ENCODE results near the gene AP2B1.

AP2B1 gene

DNA sequence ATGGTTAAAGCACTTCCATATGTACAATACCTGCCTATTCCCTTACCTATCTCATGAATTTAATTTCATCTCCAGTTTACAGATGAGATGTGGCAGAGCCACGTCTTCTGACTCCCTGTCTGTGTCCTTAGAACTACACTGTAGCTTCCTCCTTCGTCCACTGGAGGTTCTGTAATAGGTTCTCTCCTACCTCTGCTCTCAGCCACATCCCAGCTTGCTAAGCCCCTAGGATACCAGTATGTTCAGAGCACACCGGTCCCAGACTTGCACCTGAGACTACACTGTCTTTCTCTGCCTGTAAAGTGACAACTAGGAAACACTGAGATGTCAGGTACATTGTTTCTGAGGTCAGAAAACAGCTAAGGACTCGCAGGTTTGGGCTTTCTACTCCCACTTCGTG is 140.5 kb downstream of the AP2B1 start:
- DNase-seq (ENCODE audit: low read depth in 1 of 2, low spot score in 1 of 2), result no peak

DNA sequence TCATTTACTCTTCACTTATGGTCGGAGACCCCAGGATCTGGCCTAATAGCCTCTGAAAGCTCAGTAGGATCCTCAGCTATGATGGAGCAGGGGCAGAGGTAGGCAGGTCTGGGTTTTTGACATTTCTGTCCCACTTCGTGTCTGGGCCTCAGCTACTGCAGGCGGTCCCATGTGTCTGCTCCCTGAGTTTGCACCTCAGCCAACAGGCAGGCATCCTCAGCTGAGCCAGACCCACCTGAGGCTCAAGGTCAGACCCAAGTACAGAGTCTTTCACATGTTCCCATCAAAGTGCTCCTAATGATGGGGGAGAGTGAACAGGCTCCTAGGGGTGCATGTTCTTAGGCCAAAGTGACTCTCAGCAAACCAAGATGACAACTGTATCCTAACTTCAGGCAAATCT is 141.4 kb downstream of the AP2B1 start:
- DNase-seq (ENCODE audit: low read depth in 1 of 2, low spot score in 1 of 2), result no peak

DNA sequence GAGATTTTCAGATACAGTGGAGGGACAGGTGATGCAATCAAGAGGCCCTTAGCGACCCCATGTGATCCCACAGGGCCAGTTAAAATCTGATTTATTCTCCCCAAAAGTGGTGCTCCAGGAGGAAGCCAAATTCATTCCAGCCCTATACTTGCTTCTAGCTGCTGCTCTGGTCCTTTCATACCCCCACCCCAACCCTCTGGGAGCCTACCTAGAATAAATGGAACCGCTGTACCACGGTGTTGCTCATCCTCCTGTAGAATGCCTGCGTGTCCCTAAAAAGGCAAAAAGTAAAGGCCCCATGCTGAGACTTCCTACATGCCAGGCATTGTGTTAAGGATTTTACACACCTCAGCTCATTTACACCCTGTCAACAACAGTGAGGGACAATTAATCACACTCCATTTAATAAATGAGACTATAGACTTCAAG is 142.3 kb downstream of the AP2B1 start:
- no peak for DNase-seq (ENCODE audit: low read depth in 1 of 2, low spot score in 1 of 2)

DNA sequence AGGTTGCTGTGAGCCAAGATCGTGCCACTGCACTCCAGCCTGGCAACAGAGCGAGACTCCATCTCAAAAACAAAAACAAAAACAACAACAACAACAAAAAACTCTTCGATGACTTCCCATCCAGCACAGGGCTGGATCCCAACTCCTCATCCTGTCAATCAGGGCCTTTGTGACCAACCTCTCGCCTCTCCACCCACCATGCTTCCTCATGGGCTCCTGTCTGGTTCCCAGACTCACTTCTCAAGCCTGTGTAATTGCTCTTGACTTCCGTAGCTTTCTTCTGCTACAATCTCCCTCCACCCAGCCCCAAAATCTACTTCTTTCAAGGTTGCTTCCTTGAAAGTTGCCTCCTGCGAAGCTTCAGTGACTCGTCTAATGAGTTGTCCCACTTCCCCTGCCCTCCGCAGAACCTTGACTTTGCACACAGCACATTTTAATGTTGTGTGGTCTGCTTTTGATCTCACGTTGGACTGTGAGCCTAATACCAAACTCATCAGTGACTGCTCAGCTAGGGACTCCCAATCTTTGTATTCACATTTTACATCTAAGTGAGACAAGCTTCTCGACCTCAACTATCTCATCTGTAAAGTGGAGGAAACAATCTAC is 143.4 kb downstream of the AP2B1 start:
- DNase-seq (ENCODE audit: low read depth in 1 of 2, low spot score in 1 of 2), result no peak

DNA sequence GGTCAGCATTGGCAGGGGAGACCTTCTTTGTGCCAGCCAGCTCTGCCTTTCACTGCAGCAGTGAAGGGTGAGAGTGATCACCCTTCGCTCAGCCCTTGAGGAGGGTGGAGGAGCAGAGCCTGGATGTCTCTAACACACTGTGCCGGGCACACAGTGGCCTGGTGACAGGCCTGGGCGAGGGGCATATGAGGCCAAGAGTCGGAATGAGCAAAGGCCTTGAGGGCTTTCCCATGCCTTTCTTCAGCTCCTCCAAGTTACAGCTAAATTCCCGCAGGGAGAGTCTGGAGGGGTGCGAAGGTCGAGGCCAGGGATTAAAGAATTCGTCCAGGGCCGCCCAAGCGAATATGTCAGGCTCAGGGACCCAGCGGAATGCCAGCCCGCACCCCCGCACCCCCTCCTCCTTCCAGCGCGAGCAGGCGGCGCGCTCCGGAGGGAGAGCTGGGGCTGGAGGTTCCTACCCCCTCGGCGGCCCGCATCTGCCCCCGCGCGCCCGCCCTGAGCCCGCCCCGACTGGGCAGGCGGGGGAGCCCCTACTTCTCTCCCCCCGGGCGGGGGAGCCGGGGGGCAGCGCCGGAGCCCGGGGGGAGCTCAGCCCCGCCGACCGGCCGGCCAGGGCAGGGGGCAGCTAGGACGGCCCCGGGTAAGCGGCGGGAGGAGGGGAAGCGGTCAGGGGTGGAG is 144.3 kb downstream of the AP2B1 start, which contains the start of gene RASL10B:
Gene RASL10B (plus strand): TSS at position 401 of the 678 bp plus-strand sequence. CDS start 3,546 bp downstream, outside the sequence.
- DNase-seq (ENCODE audit: low read depth in 1 of 2, low spot score in 1 of 2), result peak in 1 of 2 donors; percentile 19

DNA sequence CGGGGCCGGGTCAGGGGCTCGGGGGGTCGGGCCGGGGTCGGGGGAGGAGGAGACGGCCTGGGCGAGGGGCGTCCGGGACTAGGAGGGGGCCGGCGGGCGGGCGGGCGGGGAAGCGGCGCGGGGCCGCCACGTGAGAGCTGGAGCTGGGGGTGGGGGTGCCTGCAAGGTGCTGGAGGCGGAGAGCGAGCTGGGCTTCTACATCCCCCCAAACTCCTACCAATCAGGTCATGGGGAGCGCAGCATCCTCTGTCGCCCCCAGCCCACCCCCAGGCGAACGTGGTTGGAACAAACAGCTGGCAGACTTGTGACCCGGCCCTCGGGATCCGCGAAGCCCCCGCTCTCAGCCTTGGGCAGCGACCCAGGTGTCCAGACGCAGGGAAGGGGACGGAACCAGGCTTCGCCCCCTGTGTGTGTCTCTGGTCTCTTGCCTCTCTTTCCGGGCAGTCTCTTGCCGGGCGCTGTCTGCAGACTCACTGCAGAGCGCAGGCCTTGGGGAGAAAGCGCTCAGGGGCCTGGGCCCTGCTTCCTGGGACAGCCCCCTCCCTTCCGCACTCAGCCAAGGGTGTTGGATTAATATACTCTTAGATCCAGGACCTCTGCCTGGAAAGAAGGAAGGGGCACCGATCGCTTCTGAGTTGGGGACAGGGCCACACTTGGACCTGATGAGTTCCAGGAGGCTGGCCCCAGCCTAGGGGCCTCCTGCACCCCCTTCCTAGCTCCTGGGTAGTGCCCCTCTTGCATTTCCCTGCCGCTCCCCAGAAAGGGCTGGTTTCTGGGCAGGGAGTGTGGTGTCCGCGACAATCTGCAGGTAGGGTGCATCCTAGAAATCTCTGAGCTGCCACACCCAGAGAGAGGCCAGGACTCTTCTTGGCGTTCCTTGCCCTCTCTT is 145.0 kb downstream of the AP2B1 start:
- no peak for DNase-seq (ENCODE audit: low read depth in 1 of 2, low spot score in 1 of 2)

DNA sequence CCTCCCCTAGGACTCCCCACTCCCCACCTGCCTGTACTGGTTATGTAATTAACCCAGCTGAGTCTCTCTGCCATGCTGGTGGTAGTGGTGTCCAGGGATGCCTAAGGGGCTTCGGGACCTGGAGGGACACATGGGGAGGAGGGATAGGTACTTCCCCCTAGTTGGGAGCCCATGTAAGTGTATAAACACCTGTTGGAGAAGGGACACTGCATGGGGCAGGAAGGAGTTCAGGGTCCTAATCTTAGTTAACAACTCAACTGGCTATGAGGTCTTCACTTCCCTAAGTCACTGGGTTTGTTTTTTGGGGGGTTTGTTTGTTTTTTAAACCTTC is 145.6 kb downstream of the AP2B1 start:
- no peak for DNase-seq (ENCODE audit: low read depth in 1 of 2, low spot score in 1 of 2)

DNA sequence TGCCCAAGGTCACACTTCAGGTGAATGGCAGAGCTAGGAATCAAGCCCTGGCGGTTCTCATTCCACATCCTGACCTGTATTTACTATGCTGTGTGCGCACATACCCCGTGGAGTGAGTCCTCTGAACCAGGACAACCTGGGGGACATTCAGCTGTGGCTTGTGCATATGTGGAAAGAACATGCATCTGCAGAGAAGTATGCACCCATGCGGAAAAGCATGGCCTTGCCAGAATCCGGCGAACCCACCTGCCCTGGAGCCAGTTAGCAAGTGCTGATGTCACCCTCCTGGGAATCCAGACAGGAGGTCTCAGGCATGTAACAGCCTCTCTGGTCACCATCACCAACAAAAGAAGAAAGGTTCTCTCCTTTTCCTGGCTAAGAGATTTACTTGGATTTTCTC is 146.2 kb downstream of the AP2B1 start:
- no peak for DNase-seq (ENCODE audit: low read depth in 1 of 2, low spot score in 1 of 2)

DNA sequence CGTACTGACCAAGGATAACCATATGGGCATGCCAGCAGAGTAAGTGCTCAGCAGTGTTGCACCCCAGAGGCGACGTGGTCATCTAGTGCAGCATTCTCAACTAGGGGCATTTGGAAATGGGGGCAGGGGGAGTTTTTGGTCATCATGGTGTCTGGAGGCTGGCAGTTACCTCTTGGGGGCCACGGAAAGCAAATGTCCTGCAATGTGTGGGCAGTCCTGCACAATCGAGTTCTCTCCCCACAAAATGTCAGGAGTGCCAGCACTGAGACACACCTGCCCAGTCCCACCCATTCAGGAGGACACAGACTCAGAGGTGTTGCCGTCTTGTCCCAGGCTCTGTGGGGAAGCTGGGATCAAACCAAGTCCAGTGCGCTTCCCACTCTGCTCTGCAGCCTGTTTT is 147.3 kb downstream of the AP2B1 start:
- no peak for DNase-seq (ENCODE audit: low read depth in 1 of 2, low spot score in 1 of 2)

DNA sequence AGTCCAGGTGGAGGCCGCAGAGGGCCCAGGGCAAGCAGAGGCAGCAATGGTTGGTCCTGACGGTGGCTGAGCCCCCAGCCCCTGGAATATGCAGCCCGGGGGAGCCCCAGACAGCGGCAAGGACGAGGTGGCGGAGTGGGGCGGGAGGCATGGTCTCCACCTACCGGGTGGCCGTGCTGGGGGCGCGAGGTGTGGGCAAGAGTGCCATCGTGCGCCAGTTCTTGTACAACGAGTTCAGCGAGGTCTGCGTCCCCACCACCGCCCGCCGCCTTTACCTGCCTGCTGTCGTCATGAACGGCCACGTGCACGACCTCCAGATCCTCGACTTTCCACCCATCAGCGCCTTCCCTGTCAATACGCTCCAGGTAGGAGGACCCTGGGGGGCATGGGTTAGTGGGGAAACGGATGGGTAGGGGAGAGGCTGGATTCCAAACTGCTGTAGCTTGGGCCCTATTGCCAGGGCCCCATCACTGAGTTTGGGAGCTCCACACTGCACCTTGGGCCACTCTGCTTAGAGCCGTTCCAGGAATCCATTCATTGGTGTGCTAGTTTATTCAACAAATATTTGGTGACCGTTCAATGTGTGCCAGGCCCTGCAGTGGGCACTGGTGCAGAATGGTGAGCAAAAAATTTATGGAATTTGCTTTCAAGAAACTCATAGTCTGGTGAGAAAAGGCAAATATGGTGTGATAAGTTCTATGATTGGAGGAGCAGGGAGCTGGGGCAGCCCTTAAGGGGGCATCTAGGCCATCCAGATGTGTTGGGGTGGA is 148.1 kb downstream of the AP2B1 start:
- no peak for DNase-seq (ENCODE audit: low read depth in 1 of 2, low spot score in 1 of 2)

DNA sequence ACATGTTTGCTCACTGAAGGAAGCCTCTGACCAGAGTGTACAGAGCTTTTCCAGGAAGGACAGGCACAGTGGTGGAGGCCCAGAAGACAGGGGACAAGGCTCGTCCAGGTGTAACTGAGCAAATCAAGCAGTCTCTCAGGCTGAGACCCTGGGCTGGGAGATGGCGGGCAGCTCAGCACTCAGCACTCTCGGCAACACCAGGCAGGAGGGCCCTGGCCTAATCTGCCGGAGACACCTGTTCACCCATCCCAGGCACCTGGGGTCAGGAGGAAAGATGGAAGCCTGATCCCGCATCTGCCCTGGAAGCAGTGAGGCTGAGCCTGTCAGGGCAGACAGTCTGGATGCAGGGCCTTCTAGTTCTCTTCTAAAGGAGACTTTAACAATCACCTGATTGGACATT is 149.1 kb downstream of the AP2B1 start:
- no peak for DNase-seq (ENCODE audit: low read depth in 1 of 2, low spot score in 1 of 2)

DNA sequence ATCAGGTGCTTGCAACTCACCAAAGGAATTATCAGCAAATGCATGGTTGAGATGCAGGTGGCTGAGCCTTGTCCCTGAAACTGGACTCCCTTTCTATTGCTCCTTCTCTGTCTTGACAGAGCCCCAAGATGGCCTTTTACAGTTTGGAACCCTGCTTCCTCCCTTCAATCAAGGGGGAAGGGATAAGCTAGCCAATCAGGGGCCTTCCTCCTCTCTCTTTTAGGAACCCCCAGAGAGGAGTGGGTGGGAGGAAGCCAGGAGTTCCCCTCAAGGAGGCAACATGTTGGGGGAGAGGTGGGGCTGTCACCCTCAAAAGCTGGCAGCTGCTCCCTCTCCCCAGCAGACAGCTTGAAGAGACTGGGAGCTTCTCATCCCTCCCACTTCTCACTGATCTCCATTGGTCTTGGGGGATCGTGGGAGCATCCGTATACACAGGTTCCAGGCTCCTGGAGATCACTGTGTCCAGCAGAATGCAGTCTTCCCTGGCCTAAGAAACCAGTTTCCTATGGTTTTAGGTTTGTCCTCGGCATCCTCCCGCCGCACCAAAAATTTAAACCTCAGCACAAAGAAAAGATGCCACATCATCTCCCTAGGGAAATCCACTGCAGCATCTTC is 151.5 kb downstream of the AP2B1 start:
- no peak for DNase-seq (ENCODE audit: low read depth in 1 of 2, low spot score in 1 of 2)

DNA sequence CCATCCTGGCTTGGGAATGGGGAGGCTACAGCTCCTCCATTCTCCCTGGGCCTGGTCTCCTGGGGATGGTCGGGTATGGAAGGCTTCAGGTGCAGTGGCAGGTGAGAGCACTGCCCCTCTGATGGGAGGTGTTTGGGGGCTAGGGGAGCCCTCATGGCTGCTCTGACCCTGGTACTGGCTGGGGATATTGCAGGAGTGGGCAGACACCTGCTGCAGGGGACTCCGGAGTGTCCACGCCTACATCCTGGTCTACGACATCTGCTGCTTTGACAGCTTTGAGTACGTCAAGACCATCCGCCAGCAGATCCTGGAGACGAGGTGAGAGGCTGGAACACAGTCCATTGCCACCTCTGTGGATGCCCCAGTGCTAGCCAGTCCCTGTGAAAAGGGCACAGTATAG is 153.1 kb downstream of the AP2B1 start:
- no peak for DNase-seq (ENCODE audit: low read depth in 1 of 2, low spot score in 1 of 2)

DNA sequence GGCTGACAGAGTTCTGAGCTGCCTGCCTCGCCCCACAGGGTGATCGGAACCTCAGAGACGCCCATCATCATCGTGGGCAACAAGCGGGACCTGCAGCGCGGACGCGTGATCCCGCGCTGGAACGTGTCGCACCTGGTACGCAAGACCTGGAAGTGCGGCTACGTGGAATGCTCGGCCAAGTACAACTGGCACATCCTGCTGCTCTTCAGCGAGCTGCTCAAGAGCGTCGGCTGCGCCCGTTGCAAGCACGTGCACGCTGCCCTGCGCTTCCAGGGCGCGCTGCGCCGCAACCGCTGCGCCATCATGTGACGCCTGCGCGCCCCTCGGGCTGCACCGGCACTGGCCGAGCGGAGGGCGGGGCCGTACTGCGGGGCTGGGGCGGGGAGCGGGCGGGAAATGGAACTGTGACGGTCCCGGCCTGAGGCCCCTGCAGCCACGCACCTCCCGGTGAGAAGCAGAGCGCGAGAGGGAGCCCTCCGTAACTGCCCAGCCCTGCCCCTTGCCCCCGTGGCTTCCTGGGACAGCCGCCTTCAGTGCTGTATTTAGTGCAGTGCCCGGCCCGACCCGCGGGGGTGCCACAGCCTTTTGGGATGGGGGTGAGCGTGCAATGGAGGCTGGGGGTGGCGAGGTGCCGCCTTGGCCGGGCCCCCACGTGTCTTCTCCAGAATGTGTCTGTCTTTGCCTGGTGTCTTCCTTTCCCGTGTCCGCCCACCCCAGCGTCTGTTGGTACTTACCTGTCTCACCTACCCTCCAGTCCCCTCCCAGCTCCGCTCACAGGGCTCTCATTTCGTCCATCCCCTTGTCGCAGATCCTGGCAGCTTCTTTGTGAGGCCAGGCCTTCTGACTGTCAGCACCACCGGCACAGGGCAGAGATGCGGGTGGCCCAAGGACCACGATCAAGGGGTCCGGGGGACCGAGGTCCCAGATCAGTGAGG is 154.1 kb downstream of the AP2B1 start:
- DNase-seq (ENCODE audit: low read depth in 1 of 2, low spot score in 1 of 2), result no peak

DNA sequence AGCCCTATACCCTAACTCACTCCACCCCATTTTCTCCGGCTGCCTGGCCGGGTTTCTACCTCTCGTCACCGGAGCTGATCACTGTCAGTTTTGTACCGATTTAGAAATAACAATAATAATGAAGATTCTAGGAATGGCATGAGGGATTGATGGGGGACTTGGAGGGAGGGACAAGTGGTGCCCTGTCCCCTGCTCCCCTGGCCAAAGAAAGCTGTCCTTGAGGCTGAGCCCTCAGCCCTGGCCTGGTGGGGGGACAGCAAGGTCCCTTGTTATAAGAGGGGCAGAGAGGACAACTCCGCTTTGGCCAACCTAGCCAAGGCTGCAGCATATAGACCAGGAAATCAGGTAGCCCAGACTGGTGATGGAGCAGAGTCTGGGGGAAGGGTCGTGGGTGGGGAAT is 155.4 kb downstream of the AP2B1 start:
- no peak for DNase-seq (ENCODE audit: low read depth in 1 of 2, low spot score in 1 of 2)

DNA sequence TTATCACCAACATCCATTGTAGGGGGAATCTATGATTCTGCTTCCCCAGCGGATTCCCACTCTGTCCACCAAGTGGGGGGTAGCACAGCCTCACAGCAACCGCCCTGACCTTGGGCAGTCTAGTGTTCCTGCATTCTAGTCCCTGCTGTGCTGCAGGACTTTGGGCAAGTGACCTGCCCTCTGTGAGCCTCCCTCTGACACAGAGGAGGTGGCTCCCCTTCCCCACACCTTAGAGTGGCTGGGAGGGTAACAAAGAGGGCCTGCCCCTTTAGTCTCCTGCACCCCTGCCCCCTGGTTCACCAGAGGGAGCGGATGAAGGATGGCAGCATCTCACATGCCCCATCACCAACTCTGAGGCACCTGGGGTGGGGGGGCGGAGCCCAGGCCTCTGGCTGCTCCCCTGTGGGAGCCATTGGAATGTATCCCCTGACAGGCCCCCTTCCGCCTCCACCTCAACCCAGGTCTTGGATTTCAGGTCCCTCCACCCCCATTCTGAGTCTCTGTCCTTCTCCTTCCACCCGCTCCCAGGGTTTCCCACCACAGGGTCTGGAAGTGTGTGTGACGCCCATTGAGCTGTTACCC is 155.9 kb downstream of the AP2B1 start:
- no peak for DNase-seq (ENCODE audit: low read depth in 1 of 2, low spot score in 1 of 2)

DNA sequence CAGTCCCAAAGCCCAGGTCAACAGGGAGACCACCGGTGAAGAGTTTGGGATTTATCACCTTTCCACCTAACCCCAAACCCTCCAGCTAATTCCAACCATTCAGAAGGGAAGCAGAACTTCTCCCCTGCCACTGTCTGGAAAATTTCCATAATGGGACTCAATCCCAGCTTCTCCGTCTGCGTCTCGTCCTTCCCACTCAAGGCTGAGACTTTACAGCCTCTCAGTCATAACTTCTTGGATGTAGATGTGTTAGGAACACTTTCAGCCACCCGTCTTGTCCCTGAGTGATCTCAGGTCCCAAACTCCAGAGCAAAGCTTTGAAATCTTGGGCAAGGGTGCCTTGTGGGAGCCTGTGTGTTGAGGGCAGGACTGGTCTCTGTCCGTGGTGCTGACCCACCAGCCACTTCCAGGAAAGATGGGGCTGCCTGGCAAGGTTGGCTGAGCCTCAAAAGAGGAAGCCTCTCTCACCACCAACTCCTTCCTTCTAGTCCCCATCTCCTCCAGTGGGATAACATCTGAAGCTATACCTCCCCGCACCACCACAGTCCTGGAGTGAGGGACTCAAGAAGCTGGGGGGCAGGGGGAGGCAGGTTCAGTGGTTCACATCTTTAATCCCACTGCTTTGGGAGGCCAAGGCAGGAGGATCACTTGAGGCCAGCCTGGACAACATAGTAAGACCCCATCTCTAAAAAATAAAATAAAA is 156.7 kb downstream of the AP2B1 start:
- no peak for DNase-seq (ENCODE audit: low read depth in 1 of 2, low spot score in 1 of 2)

DNA sequence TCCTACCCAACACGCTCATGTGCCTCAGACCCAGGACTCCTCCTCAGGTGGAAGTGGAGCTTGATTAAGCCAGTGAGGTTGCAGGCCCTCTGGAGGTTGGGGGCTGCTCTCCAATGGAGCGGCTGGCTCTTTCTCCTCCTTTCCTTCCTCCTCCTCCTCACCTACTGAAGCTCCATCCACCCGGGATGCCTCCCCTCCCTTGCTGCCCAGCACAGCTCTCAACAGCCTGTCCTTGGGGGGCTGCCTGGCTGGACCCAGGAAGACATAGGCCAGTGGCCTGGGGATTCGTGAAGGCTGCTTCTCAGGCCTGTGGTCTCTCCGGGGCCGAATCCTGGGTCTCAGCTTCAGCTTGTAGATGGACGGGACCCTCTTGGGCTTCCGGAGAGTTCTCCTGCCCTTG is 157.7 kb downstream of the AP2B1 start:
- no peak for DNase-seq (ENCODE audit: low read depth in 1 of 2, low spot score in 1 of 2)

DNA sequence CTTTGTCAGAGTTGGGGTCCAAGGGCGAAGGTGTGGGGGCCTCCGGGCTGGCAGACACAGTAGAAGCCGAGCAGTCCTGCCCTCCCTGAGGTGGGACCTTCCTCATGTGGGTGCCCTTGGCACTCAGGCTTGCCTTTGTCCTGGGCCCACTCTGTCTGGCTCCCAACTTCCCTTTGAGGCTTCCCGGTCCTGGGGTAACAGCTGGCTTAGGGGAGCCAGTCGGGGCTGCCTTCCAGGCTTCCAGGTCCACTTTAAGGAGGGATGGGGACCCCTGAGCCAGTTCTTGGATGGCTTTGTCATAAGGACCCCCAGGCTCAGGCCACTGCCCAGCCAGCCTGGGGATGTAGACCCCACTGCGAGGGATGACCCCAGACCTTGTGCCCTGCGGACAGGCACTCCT is 158.1 kb downstream of the AP2B1 start:
- DNase-seq (ENCODE audit: low read depth in 1 of 2, low spot score in 1 of 2), result no peak
